Gastroesophageal sphincter (tissue), 4 donors: ENCODE results near the gene TSPAN11. TPM values are rescaled to one million over a fixed set of nuclear protein-coding genes. Genes with fewer than 3 reads are reported as not detected.

Experiments used
- ATAC-seq: fragments of 150-250 bp; one replicate; pipeline ENCODE4 v1.9.1; 2016; ENCODE audit warnings: mild to moderate bottlenecking, moderate library complexity
- H3K27ac ChIP-seq, 4 donors: fragments of 200-600 bp; sonication (generic) in 3 of 4; 1 replicate in 3 of 4; 2 replicates in 1 of 4; pipeline ENCODE4 v1.5.1; 2016 to 2019
- H3K27me3 ChIP-seq: fragments of 200-600 bp; sonication (generic); one replicate; pipeline ENCODE4 v1.5.1; 2019
- H3K36me3 ChIP-seq, 2 donors: fragments of 200-600 bp; sonication (generic); one replicate each; pipeline ENCODE4 v1.5.1; 2019; ENCODE audit warnings: control low read depth in 1 of 2
- H3K4me1 ChIP-seq, 3 donors: fragments of 200-600 bp; sonication (generic); 1 replicate in 2 of 3; 2 replicates in 1 of 3; pipeline ENCODE4 v1.5.1; 2016 to 2019; ENCODE audit warnings: control low read depth in 2 of 3
- H3K4me3 ChIP-seq, 2 donors: fragments of 200-600 bp; sonication (generic); one replicate each; pipeline ENCODE4 v1.5.1; 2019; ENCODE audit warnings: mild to moderate bottlenecking in 1 of 2, moderate library complexity in 1 of 2
- H3K9me3 ChIP-seq, 3 donors: fragments of 200-600 bp; sonication (generic); one replicate each; pipeline ENCODE4 v1.5.1; 2017 to 2019; ENCODE audit warnings: control low read depth in 2 of 3
- CTCF ChIP-seq, 4 experiments: fragments of 200-600 bp in 2 of 4; fragments of 450-650 bp in 2 of 4; sonication (generic) in 1 of 4; IDR thresholded peaks; one replicate each; pipeline ENCODE4 v1.5.1; 2017 to 2019; ENCODE audit warnings: antibody characterized with exemption in 4 of 4, mild to moderate bottlenecking in 2 of 4, moderate library complexity in 2 of 4
- EP300 ChIP-seq: sonication (generic); formaldehyde crosslinking; IDR thresholded peaks from one replicate; pipeline ENCODE4 v1.6.1; 2017; ENCODE audit warnings: antibody characterized with exemption, mild to moderate bottlenecking
- POLR2A ChIP-seq, 2 donors: fragments of 450-650 bp; IDR thresholded peaks; one replicate each; pipeline ENCODE4 v1.6.1; 2017; ENCODE audit warnings: antibody characterized with exemption in 2 of 2, mild to moderate bottlenecking in 2 of 2, moderate library complexity in 1 of 2
- POLR2AphosphoS5 ChIP-seq: sonication (generic); formaldehyde crosslinking; IDR thresholded peaks from one replicate; pipeline ENCODE4 v1.6.1; 2017; ENCODE audit warnings: antibody characterized with exemption
- WGBS, 2 donors: methylation state at CpG; one replicate each; pipeline ENCODE4 v1.1.5; 2018; ENCODE audit warnings: low coverage in 1 of 2; 5-methylcytosine and 5-hydroxymethylcytosine counted together
- total RNA-seq, 4 donors: library from RNA; depleted of rRNA; stranded (reverse); fragments of >200 nt; gene quantifications; one replicate each; pipeline ENCODE4 v1.1.0, GENCODE V29; 2016

TSPAN11 gene
- total RNA-seq, 4 donors from 2014 or later, result 4.8 to 15.9 (median 6.5) TPM

GRCh38 chr12:30999723-31000122 lies 73.2 kb downstream of the TSPAN11 start:
- WGBS, 2 donors, result 90 to 92% methylated on average over 2 of the region's 4 CpGs
- H3K27me3 ChIP-seq, result no peaks in the 10 kb centered on the region
- H3K4me1 ChIP-seq, result no peaks in the 10 kb centered on the region
- no peaks in the 10 kb centered on the region for H3K36me3 ChIP-seq
- H3K9me3 ChIP-seq, result no peaks in the 10 kb centered on the region
- H3K27ac ChIP-seq, result no peak overlapping the region
- TF ChIP-seq POLR2A (IDR thresholded peaks at IDR 0.05) (no peak), EP300 (no peak), CTCF (IDR thresholded peaks at IDR 0.05) (no peak), POLR2AphosphoS5 (no peak)
- H3K4me3 ChIP-seq, result no peak overlapping the region
- ATAC-seq, result no peak

- Histone ChIP-seq H3K4me3 (no peak overlapping the region), H3K27me3 (no peaks in the 10 kb centered on the region), H3K9me3 (no peaks in the 10 kb centered on the region), H3K27ac (no peak overlapping the region), H3K36me3 (no peaks in the 10 kb centered on the region), H3K4me1 (no peaks in the 10 kb centered on the region)
- 86 to 90% methylated on average over 3 of the region's 3 CpGs for WGBS, 2 donors
- no peak for ATAC-seq
- TF ChIP-seq EP300, result no peak
- no peak for TF ChIP-seq CTCF (IDR thresholded peaks at IDR 0.05)
- TF ChIP-seq POLR2AphosphoS5, result no peak
- no peak for TF ChIP-seq POLR2A (IDR thresholded peaks at IDR 0.05)
Observed at GRCh38 chr12:31000751-31001150, 74.2 kb downstream of the TSPAN11 start.

- Histone ChIP-seq H3K27ac (no peak overlapping the region), H3K4me1 (no peaks in the 10 kb centered on the region), H3K36me3 (no peaks in the 10 kb centered on the region), H3K27me3 (no peaks in the 10 kb centered on the region), H3K9me3 (no peaks in the 10 kb centered on the region), H3K4me3 (no peak overlapping the region)
- no peak for TF ChIP-seq CTCF (IDR thresholded peaks at IDR 0.05)
- TF ChIP-seq POLR2AphosphoS5, result no peak
- TF ChIP-seq POLR2A (IDR thresholded peaks at IDR 0.05), result no peak
- TF ChIP-seq EP300, result no peak
- WGBS, 2 donors, result 80% methylated on average over 1 of the region's 9 CpGs; no CpG with 5 or more reads in 1 of the 2 donors
- no peak for ATAC-seq
Observed at GRCh38 chr12:31001581-31002360, 75.2 kb downstream of the TSPAN11 start.

GRCh38 chr12:31002361-31002725 lies 75.8 kb downstream of the TSPAN11 start:
- Histone ChIP-seq H3K27me3 (no peaks in the 10 kb centered on the region), H3K4me3 (no peak overlapping the region), H3K4me1 (no peaks in the 10 kb centered on the region), H3K9me3 (no peaks in the 10 kb centered on the region), H3K27ac (no peak overlapping the region), H3K36me3 (no peaks in the 10 kb centered on the region)
- no peak for ATAC-seq
- TF ChIP-seq CTCF (IDR thresholded peaks at IDR 0.05) (no peak), EP300 (no peak), POLR2AphosphoS5 (no peak), POLR2A (IDR thresholded peaks at IDR 0.05) (no peak)
- WGBS, 2 donors, result no CpG with 5 or more reads among the region's 5 CpGs

- Histone ChIP-seq H3K36me3 (no peaks in the 10 kb centered on the region), H3K4me3 (no peak overlapping the region), H3K27me3 (no peaks in the 10 kb centered on the region), H3K4me1 (no peaks in the 10 kb centered on the region), H3K27ac (no peak overlapping the region), H3K9me3 (no peaks in the 10 kb centered on the region)
- WGBS, 2 donors, result 80% methylated on average over 1 of the region's 1 CpG; no CpG with 5 or more reads in 1 of the 2 donors
- ATAC-seq, result no peak
- no peak for TF ChIP-seq CTCF (IDR thresholded peaks at IDR 0.05)
- no peak for TF ChIP-seq POLR2AphosphoS5
- TF ChIP-seq EP300, result no peak
- no peak for TF ChIP-seq POLR2A (IDR thresholded peaks at IDR 0.05)
Observed at GRCh38 chr12:31002999-31003398, 76.5 kb downstream of the TSPAN11 start.
